ENCODE data around the gene CRLF3. TPM values are rescaled to one million over a fixed set of nuclear protein-coding genes. Genes with fewer than 3 reads are reported as not detected.
"Not testable (repeated sequence)": the region's sequence is repeated elsewhere in the genome, so short reads cannot be mapped to it uniquely, and the experiment has no call there.

The CRLF3 gene
- total and polyA plus RNA-seq, 12 donors = 3.1 to 18.0 (median 6.8) TPM

DNA sequence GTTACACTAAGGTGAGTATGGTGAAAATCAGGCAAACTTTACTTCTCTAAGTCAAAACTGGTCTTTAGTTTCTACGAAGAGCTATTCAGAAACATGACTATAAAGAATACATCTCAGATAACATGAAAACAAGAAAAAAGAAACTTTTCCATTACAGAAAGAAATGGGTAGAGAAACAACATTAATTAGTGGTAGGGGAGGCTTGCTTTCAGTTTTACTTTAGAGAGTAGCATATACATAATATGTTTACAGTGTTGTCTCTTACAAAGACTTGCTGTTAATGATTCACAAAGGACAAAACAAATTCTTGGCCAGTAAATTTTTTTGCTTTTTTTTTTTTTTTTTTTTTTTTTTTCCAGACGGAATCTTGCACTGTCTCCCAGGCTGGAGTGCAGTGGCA, 34.2 kb downstream of the CRLF3 start:
- TF ChIP-seq CTCF (IDR thresholded peaks at IDR 0.05) = no peak
- TF ChIP-seq POLR2A (IDR thresholded peaks at IDR 0.05) = no peak
- no peak for DNase-seq
- intact Hi-C loops (cut with DNase I) = no loop called here
- peak overlapping the region in 1 of 5 donors; percentile 37 for H3K27ac ChIP-seq
- WGBS, 4 donors = 77 to 87% (median 83%) methylated on average over 2 of the region's 2 CpGs
- H3K4me3 ChIP-seq = no peak overlapping the region
- no peaks in the 10 kb centered on the region for H3K27me3 ChIP-seq
- no peaks in the 10 kb centered on the region for H3K9me3 ChIP-seq (replicated peaks in 1 of 3)
- H3K36me3 ChIP-seq (replicated peaks in 1 of 2) = peaks cover 0 to 53% of the 10 kb centered on the region in 2 donors
- peaks cover 15 to 19% of the 10 kb centered on the region in 2 donors for H3K4me1 ChIP-seq (replicated peaks in 1 of 2)

GRCh38 chr17:30788918-30789317, 35.6 kb downstream of the CRLF3 start:
- H3K9me3 ChIP-seq (replicated peaks in 1 of 3) = no peaks in the 10 kb centered on the region
- H3K4me1 ChIP-seq (replicated peaks in 1 of 2) = peaks cover 15 to 19% of the 10 kb centered on the region in 2 donors
- intact Hi-C loops (cut with DNase I) = no loop called here
- no peaks in the 10 kb centered on the region for H3K27me3 ChIP-seq
- no peak overlapping the region for H3K4me3 ChIP-seq
- WGBS, 4 donors = 89 to 99% (median 96%) methylated on average over 2 of the region's 2 CpGs
- TF ChIP-seq POLR2A (IDR thresholded peaks at IDR 0.05) (no peak), CTCF (IDR thresholded peaks at IDR 0.05) (no peak)
- no peak for DNase-seq
- no peak overlapping the region for H3K27ac ChIP-seq
- H3K36me3 ChIP-seq (replicated peaks in 1 of 2) = peaks cover 0 to 43% of the 10 kb centered on the region in 2 donors

DNA sequence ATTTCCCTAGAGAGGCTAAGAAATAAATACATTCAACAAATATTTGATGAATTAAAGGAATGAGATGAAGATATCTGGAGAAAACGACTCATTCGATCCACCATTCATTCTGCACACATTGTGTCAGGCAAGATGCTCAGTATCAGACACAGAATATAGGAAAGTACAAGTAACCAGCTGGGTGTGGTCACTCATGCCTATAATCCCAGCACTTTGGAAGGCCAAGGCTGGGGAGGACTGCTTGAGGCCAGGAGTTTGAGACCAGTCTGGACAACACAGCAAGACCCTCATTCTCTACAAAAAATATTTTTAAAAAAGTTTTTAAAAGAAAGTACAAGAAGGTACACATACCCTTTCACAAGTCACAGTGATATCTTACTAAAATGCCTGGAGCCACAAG, 42.3 kb downstream of the CRLF3 start:
- Histone ChIP-seq H3K27ac (no peak overlapping the region), H3K9me3 (replicated peaks in 1 of 3) (no peaks in the 10 kb centered on the region), H3K4me1 (replicated peaks in 1 of 2) (peaks cover 6 to 12% of the 10 kb centered on the region in 2 donors), H3K4me3 (no peak overlapping the region), H3K27me3 (no peaks in the 10 kb centered on the region), H3K36me3 (replicated peaks in 1 of 2) (peaks cover 0 to 11% of the 10 kb centered on the region in 2 donors)
- WGBS, 4 donors = 72 to 88% (median 84%) methylated on average over 2 of the region's 2 CpGs
- intact Hi-C loops (cut with DNase I) = no loop called here
- DNase-seq = no peak
- TF ChIP-seq CTCF (IDR thresholded peaks at IDR 0.05) (no peak), POLR2A (IDR thresholded peaks at IDR 0.05) (no peak)

GRCh38 chr17:30780343-30780742, 44.1 kb downstream of the CRLF3 start:
- Histone ChIP-seq H3K9me3 (replicated peaks in 1 of 3) (no peaks in the 10 kb centered on the region), H3K27ac (no peak overlapping the region), H3K4me3 (no peak overlapping the region), H3K4me1 (replicated peaks in 1 of 2) (no peaks in the 10 kb centered on the region), H3K36me3 (replicated peaks in 1 of 2) (peaks cover 0 to 4% of the 10 kb centered on the region in 2 donors), H3K27me3 (no peaks in the 10 kb centered on the region)
- TF ChIP-seq POLR2A (IDR thresholded peaks at IDR 0.05) = no peak
- TF ChIP-seq CTCF (IDR thresholded peaks at IDR 0.05) = no peak
- DNase-seq = no peak
- WGBS, 4 donors = 94 to 96% (median 95%) methylated on average over 6 of the region's 6 CpGs
- intact Hi-C loops (cut with DNase I) = no loop called here

GRCh38 chr17:30768771-30769170, 55.7 kb downstream of the CRLF3 start:
- DNase-seq; H3K27ac ChIP-seq; H3K27me3 ChIP-seq; H3K9me3 ChIP-seq (replicated peaks in 1 of 3); H3K4me3 ChIP-seq; intact Hi-C loops (cut with DNase I); H3K4me1 ChIP-seq (replicated peaks in 1 of 2): not testable (repeated sequence)
- WGBS, 4 donors = 51 to 65% (median 59%) methylated on average over 3 of the region's 3 CpGs
- H3K36me3 ChIP-seq (replicated peaks in 1 of 2) = peaks cover 0 to 31% of the 10 kb centered on the region in 2 donors

DNA sequence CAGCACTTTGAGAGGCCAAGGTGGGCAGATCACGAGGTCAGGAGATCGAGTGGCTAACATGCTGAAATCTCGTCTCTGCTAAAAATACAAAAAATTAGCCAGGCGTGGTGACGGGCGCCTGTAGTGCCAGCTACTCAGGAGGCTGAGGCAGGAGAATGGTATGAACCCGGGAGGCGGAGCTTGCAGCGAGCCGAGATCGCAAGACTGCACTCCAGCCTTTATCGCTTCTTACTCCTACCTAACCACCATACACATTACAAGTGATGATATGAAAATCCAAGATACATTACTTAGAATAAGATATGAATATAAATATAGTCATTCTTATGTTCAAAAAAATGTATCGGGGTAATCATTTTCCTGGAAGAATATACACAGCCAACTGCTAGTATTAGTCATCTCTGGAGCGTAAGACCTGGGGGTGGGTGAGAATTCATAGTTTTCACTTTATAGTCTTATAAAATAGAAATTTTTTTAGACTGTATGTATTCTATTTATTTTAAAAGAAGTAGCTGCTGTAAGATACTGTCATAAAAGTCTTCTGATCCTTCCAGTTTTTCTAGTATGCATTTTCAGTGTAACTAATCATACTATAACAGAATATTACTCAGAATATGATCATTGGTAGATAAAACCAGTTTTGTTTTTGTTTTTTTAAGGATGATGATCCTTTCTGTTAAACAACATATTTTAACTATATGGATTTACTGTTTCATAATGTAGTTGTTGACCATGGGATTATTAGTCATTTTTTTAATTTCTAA, 56.7 kb downstream of the CRLF3 start:
- H3K4me3 ChIP-seq; H3K27ac ChIP-seq; DNase-seq; intact Hi-C loops (cut with DNase I); H3K4me1 ChIP-seq (replicated peaks in 1 of 2); H3K27me3 ChIP-seq; H3K9me3 ChIP-seq (replicated peaks in 1 of 3): not testable (repeated sequence)
- H3K36me3 ChIP-seq (replicated peaks in 1 of 2) = peaks cover 0 to 30% of the 10 kb centered on the region in 2 donors
- WGBS, 4 donors = 94 to 97% (median 95%) methylated on average over 14 of the region's 14 CpGs

Measured in adrenal gland (tissue), 12 donors.